Measurements from ENCODE around the gene STX1B. TPM values are rescaled to one million over a fixed set of nuclear protein-coding genes. Genes with fewer than 3 reads are reported as not detected.

STX1B gene
- total and polyA plus RNA-seq, 2 donors (not counting 3 experiments of a cell fraction or from before 2014, with no cell fraction given): 0.11 to 0.14 TPM

- Histone ChIP-seq H3K9me1 (replicated peaks; ENCODE audit: control insufficient read depth, extremely low read depth, insufficient read depth, low read length) (no peaks in the 10 kb centered on the region), H3K27me3 (ENCODE audit: control insufficient read depth in 2 of 2, insufficient read depth in 2 of 2, low read length in 2 of 2) (no peaks in the 10 kb centered on the region), H3K4me1 (ENCODE audit: control insufficient read depth, extremely low read depth, insufficient read depth, low read length) (no peaks in the 10 kb centered on the region), H3K4me2 (ENCODE audit: insufficient read depth, low read length) (no peak overlapping the region), H4K20me1 (replicated peaks; ENCODE audit: control insufficient read depth, extremely low read depth, insufficient read depth, low read length) (no peaks in the 10 kb centered on the region), H3K27ac (ENCODE audit: insufficient read depth, low read depth, low read length) (no peak overlapping the region), H3K9ac (replicated peaks; ENCODE audit: extremely low read depth, insufficient read depth, low read length) (no peak overlapping the region), H3K9me3 (replicated peaks; ENCODE audit: control insufficient read depth, insufficient read depth, low read length) (no peaks in the 10 kb centered on the region), H2AFZ (ENCODE audit: low read depth, low read length) (no peak overlapping the region), H3K79me2 (ENCODE audit: control insufficient read depth, insufficient read depth, low read length) (no peaks in the 10 kb centered on the region), H3K36me3 (ENCODE audit: control insufficient read depth in 2 of 2, extremely low read depth in 1 of 2, insufficient read depth in 2 of 2, low read length in 2 of 2) (no peaks in the 10 kb centered on the region), H3K4me3 (replicated peaks in 1 of 3; ENCODE audit: insufficient read depth in 1 of 3, low read depth in 1 of 3, low read length in 3 of 3) (no peak overlapping the region)
- intact Hi-C loops (cut with micrococcal nuclease) (no loop called here), dilution Hi-C loops (cut with MboI; ENCODE audit: extremely low pct_ligation_motif_present, low sequenced_read_pairs) (no loop called here)
- ChIA-PET CTCF (no interaction called here), POLR2A (no interaction called here)
- BruUV-seq (replicated peaks): no TSS peak
- FAIRE-seq: no peak
- no peak for DNase-seq (ENCODE audit: low read depth, low spot score)
- no peak for TF ChIP-seq FOS (IDR thresholded peaks at IDR 0.05; ENCODE audit: borderline replicate concordance, insufficient read depth, low read length)
- TF ChIP-seq MAX (IDR thresholded peaks at IDR 0.05; ENCODE audit: insufficient read depth, insufficient read length): no peak
- no peak for TF ChIP-seq CTCF (IDR thresholded peaks at IDR 0.05; ENCODE audit: extremely low read depth in 1 of 2, insufficient read depth in 1 of 2, low read depth in 1 of 2, low read length in 2 of 2)
- no peak for TF ChIP-seq GATA2 (IDR thresholded peaks at IDR 0.05; ENCODE audit: insufficient read depth, insufficient read length, low read depth, low read length)
- TF ChIP-seq EZH2 (IDR thresholded peaks at IDR 0.05; ENCODE audit: borderline replicate concordance, low read depth, low read length, severe bottlenecking): no peak
- no peak for TF ChIP-seq POLR2AphosphoS5 (IDR thresholded peaks at IDR 0.05; ENCODE audit: insufficient read depth, low read depth, low read length)
- TF ChIP-seq POLR2A (IDR thresholded peaks at IDR 0.05; ENCODE audit: low read depth, low read length): no peak
- no peak for TF ChIP-seq JUN (IDR thresholded peaks at IDR 0.05; ENCODE audit: borderline replicate concordance, insufficient read depth, insufficient read length, low read depth)
- no peak for TF ChIP-seq MYC (IDR thresholded peaks at IDR 0.05; ENCODE audit: low read depth, low read length)
Measured at GRCh38 chr16:30991052-30991451, 19.4 kb downstream of the STX1B start.

Data from endothelial cell of umbilical vein (primary cell).